A549 treated with Mapracorat at 1 μM for 4 hours (cell line): ENCODE measurements around the gene KRTAP9-4. TPM values are rescaled to one million over a fixed set of nuclear protein-coding genes. Genes with fewer than 3 reads are reported as not detected.

Experiments used
- total RNA-seq: library from RNA; stranded (reverse); fragments of 200-300 nt; extraction: Qiagen RNA extraction; gene quantifications from 5 replicates; pipeline ENCODE4 v1.2.3, GENCODE V29; 2022

Gene KRTAP9-4, protein sequence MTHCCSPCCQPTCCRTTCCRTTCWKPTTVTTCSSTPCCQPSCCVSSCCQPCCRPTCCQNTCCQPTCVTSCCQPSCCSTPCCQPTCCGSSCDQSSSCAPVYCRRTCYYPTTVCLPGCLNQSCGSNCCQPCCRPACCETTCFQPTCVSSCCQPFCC
- total RNA-seq = not detected in 5 replicates

GRCh38 chr17:41249637-41250240 is at the start of gene KRTAP9-4:
TSS of gene KRTAP9-4 (plus strand) at chr17:41249687. CDS start at chr17:41249721, 34 bp downstream.

DNA sequence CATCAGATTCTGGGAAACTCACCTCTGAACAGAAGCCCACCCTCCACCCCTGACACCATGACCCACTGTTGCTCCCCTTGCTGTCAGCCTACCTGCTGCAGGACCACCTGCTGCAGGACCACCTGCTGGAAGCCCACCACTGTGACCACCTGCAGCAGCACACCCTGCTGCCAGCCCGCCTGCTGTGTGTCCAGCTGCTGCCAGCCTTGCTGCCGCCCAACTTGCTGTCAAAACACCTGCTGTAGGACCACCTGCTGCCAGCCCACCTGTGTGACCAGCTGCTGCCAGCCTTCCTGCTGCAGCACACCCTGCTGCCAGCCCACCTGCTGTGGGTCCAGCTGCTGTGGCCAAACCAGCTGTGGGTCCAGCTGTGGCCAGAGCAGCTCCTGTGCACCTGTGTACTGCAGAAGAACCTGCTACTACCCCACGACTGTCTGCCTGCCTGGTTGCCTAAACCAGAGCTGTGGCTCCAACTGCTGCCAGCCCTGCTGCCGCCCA is 22.8 kb upstream of the KRTAP9-4 start, which contains the start of gene KRTAP9-2:
TSS of gene KRTAP9-2 (plus strand) at position 51 of the 498 bp plus-strand sequence. CDS start at position 58, 7 bp downstream.

DNA sequence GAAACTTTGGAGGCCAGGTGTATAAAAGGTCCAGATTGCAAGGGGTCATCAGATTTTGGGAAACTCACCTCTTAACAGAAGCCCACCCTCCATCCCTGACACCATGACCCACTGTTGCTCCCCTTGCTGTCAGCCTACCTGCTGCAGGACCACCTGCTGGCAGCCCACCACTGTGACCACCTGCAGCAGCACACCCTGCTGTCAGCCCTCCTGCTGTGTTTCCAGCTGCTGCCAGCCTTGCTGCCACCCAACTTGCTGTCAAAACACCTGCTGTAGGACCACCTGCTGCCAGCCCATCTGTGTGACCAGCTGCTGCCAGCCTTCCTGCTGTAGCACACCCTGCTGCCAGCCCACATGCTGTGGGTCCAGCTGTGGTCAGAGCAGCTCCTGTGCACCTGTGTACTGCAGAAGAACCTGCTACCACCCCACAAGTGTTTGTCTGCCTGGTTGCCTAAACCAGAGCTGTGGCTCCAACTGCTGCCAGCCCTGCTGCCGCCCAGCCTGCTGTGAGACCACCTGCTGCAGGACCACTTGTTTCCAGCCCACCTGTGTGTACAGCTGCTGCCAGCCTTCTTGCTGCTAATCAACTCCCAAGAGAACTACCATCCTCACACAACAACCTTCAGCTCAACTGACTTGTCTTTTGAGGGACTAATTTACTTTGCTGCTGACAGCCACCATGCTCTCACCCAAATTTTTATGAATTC is 16.9 kb upstream of the KRTAP9-4 start, which contains the start of gene KRTAP9-3:
TSS of gene KRTAP9-3 (plus strand) at position 51 of the 707 bp plus-strand sequence. CDS start at position 104, 53 bp downstream.

GRCh38 chr17:41237949-41238437 is 11.5 kb upstream of the KRTAP9-4 start, which contains the start of gene KRTAP9-8:
TSS of gene KRTAP9-8 (plus strand) at chr17:41237999. CDS start at chr17:41238052, 53 bp downstream.

GRCh38 chr17:41255381-41256290 is 6.1 kb downstream of the KRTAP9-4 start, which contains the start of gene KRTAP9-9:
TSS of gene KRTAP9-9 (plus strand) at chr17:41255384.

GRCh38 chr17:41265078-41265477 is 15.6 kb downstream of the KRTAP9-4 start, which contains the start of gene KRTAP9-6:
TSS of gene KRTAP9-6 (plus strand) at chr17:41265378. CDS start at chr17:41265378, 0 bp downstream.

DNA sequence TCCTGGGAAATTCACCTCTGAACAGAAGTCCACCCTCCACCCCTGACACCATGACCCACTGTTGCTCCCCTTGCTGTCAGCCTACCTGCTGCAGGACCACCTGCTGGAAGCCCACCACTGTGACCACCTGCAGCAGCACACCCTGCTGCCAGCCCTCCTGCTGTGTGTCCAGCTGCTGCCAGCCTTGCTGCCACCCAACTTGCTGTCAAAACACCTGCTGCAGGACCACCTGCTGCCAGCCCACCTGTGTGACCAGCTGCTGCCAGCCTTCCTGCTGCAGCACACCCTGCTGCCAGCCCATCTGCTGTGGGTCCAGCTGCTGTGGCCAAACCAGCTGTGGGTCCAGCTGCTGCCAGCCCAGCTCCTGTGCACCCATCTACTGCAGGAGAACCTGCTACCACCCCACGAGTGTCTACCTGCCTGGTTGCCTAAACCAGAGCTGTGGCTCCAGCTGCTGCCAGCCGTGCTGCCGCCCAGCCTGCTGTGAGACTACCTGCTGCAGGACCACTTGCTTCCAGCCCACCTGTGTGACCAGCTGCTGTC is 26.2 kb downstream of the KRTAP9-4 start, which contains the start of gene KRTAP9-7:
TSS of gene KRTAP9-7 (plus strand) at position 51 of the 543 bp plus-strand sequence. CDS start at position 51, 0 bp downstream.

Other genes starting within 250 kb of the KRTAP9-4 start
- 0.22 to 0.42 TPM (median 0.37 TPM) in 3 of 5 replicates, not detected in the others for gene KRTAP3-2, start 249.8 kb upstream of the KRTAP9-4 start, total RNA-seq
- 0.35 TPM in 1 of 5 replicates, not detected in the others for gene KRTAP3-1, start 240.6 kb upstream of the KRTAP9-4 start, total RNA-seq
- not detected in 5 replicates for gene KRTAP1-5, start 222.5 kb upstream of the KRTAP9-4 start, total RNA-seq
- gene KRTAP1-4, start 219.5 kb upstream of the KRTAP9-4 start, total RNA-seq = not detected in 5 replicates
- not detected in 5 replicates for gene KRTAP1-3, start 214.8 kb upstream of the KRTAP9-4 start, total RNA-seq
- not detected in 5 replicates for gene KRTAP1-1, start 208.2 kb upstream of the KRTAP9-4 start, total RNA-seq
- gene KRTAP2-1, start 202.4 kb upstream of the KRTAP9-4 start, total RNA-seq = not detected in 5 replicates
- not detected in 5 replicates for gene KRTAP2-2, start 194.5 kb upstream of the KRTAP9-4 start, total RNA-seq
- gene KRTAP2-3, start 189.6 kb upstream of the KRTAP9-4 start, total RNA-seq = 0.22 TPM in 1 of 5 replicates, not detected in the others
- gene KRTAP2-4, start 183.8 kb upstream of the KRTAP9-4 start, total RNA-seq = not detected in 5 replicates
- not detected in 5 replicates for gene KRTAP4-7, start 165.5 kb upstream of the KRTAP9-4 start, total RNA-seq
- not detected in 5 replicates for gene KRTAP4-8, start 151.5 kb upstream of the KRTAP9-4 start, total RNA-seq
- gene KRTAP4-16, start 147.5 kb upstream of the KRTAP9-4 start, total RNA-seq = not detected in 5 replicates
- gene KRTAP4-9, start 144.3 kb upstream of the KRTAP9-4 start, total RNA-seq = not detected in 5 replicates
- gene KRTAP4-11, start 131.3 kb upstream of the KRTAP9-4 start, total RNA-seq = not detected in 5 replicates
- gene KRTAP4-12, start 125.5 kb upstream of the KRTAP9-4 start, total RNA-seq = not detected in 5 replicates
- gene KRTAP4-6, start 109.1 kb upstream of the KRTAP9-4 start, total RNA-seq = not detected in 5 replicates
- gene KRTAP4-5, start 99.9 kb upstream of the KRTAP9-4 start, total RNA-seq = not detected in 5 replicates
- not detected in 5 replicates for gene KRTAP4-4, start 88.9 kb upstream of the KRTAP9-4 start, total RNA-seq
- not detected in 5 replicates for gene KRTAP4-3, start 81.5 kb upstream of the KRTAP9-4 start, total RNA-seq
- not detected in 5 replicates for gene KRTAP4-2, start 71.5 kb upstream of the KRTAP9-4 start, total RNA-seq
- 0.16 to 0.38 TPM (median 0.18 TPM) in 3 of 5 replicates, not detected in the others for gene KRTAP4-1, start 64.8 kb upstream of the KRTAP9-4 start, total RNA-seq
- not detected in 5 replicates for gene KRTAP9-1, start 59.8 kb upstream of the KRTAP9-4 start, total RNA-seq
- gene KRTAP9-2, start 23.0 kb upstream of the KRTAP9-4 start, total RNA-seq = not detected in 5 replicates
- not detected in 5 replicates for gene KRTAP9-3, start 17.2 kb upstream of the KRTAP9-4 start, total RNA-seq
- not detected in 5 replicates for gene KRTAP9-8, start 11.7 kb upstream of the KRTAP9-4 start, total RNA-seq
- not detected in 5 replicates for gene KRTAP9-9, start 5.7 kb downstream of the KRTAP9-4 start, total RNA-seq
- not detected in 5 replicates for gene KRTAP9-6, start 15.7 kb downstream of the KRTAP9-4 start, total RNA-seq
- not detected in 5 replicates for gene KRTAP9-7, start 26.0 kb downstream of the KRTAP9-4 start, total RNA-seq
- not detected in 5 replicates for gene KRTAP29-1, start 53.2 kb downstream of the KRTAP9-4 start, total RNA-seq
- not detected in 5 replicates for gene KRTAP16-1, start 59.6 kb downstream of the KRTAP9-4 start, total RNA-seq
- gene KRTAP17-1, start 66.0 kb downstream of the KRTAP9-4 start, total RNA-seq = not detected in 5 replicates
- gene KRT33A, start 101.1 kb downstream of the KRTAP9-4 start, total RNA-seq = not detected in 5 replicates
- not detected in 5 replicates for gene KRT33B, start 120.1 kb downstream of the KRTAP9-4 start, total RNA-seq
- gene KRT34, start 132.6 kb downstream of the KRTAP9-4 start, total RNA-seq = 0.14 to 0.41 TPM (median 0.39 TPM) in 5 replicates
- gene KRT31, start 147.9 kb downstream of the KRTAP9-4 start, total RNA-seq = not detected in 5 replicates
- gene KRT37, start 174.9 kb downstream of the KRTAP9-4 start, total RNA-seq = not detected in 5 replicates
- gene KRT38, start 191.3 kb downstream of the KRTAP9-4 start, total RNA-seq = not detected in 5 replicates
- gene KRT32, start 217.7 kb downstream of the KRTAP9-4 start, total RNA-seq = 0.07 TPM in 2 of 5 replicates, not detected in the others
- not detected in 5 replicates for gene KRT35, start 231.5 kb downstream of the KRTAP9-4 start, total RNA-seq
- gene KRT36, start 240.2 kb downstream of the KRTAP9-4 start, total RNA-seq = not detected in 5 replicates